OCI-LY3 (cell line): ENCODE measurements around the gene SLC19A3.

ENCODE experiments used
- EZH2phosphoT487 ChIP-seq: fragments of 200-600 bp; shearing (Covaris generic); IDR thresholded peaks from 2 replicates; pipeline ENCODE4 v1.6.1; 2018; ENCODE audit warnings: antibody characterized with exemption, mixed run types, low read depth
- TF ChIP-seq, protein P1 (sequence below): fragments of 200-600, 300-600 bp; sonication (generic); IDR thresholded peaks from 2 replicates; pipeline ENCODE4 v1.5.1; 2014; ENCODE audit warnings: antibody characterized with exemption, low read length, low read depth

DNA sequence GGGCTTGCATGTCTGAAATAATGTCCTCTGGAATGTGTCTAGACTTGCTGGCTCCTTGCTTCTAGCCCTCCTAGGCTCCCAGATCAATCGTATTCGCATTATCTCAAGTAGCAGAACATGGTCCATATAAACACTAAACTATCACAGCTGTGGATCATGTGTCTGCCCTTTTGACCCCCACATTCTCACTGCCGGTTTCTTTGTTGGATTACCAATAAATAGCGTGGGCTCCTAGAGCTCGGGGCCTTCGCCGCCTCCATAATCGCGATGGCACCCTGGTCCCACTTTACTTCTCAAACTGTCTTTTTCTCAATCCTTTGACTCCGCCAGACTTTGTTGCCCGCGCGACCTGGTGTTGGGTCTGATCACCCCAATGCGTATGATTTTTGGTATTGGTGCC, 21.5 kb upstream of the SLC19A3 start:
- TF ChIP-seq, protein P1, sequence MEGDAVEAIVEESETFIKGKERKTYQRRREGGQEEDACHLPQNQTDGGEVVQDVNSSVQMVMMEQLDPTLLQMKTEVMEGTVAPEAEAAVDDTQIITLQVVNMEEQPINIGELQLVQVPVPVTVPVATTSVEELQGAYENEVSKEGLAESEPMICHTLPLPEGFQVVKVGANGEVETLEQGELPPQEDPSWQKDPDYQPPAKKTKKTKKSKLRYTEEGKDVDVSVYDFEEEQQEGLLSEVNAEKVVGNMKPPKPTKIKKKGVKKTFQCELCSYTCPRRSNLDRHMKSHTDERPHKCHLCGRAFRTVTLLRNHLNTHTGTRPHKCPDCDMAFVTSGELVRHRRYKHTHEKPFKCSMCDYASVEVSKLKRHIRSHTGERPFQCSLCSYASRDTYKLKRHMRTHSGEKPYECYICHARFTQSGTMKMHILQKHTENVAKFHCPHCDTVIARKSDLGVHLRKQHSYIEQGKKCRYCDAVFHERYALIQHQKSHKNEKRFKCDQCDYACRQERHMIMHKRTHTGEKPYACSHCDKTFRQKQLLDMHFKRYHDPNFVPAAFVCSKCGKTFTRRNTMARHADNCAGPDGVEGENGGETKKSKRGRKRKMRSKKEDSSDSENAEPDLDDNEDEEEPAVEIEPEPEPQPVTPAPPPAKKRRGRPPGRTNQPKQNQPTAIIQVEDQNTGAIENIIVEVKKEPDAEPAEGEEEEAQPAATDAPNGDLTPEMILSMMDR: no peak
- TF ChIP-seq EZH2phosphoT487: no peak
